ENCODE data around the gene EMSY. TPM values are rescaled to one million over a fixed set of nuclear protein-coding genes. Genes with fewer than 3 reads are reported as not detected.

EMSY gene
- total and polyA plus RNA-seq, 11 donors = 5.8 to 37.6 (median 16.6) TPM

- intact Hi-C loops (cut with DNase I) = no loop called here
- H3K9me3 ChIP-seq = no peaks in the 10 kb centered on the region
- TF ChIP-seq, protein P1, sequence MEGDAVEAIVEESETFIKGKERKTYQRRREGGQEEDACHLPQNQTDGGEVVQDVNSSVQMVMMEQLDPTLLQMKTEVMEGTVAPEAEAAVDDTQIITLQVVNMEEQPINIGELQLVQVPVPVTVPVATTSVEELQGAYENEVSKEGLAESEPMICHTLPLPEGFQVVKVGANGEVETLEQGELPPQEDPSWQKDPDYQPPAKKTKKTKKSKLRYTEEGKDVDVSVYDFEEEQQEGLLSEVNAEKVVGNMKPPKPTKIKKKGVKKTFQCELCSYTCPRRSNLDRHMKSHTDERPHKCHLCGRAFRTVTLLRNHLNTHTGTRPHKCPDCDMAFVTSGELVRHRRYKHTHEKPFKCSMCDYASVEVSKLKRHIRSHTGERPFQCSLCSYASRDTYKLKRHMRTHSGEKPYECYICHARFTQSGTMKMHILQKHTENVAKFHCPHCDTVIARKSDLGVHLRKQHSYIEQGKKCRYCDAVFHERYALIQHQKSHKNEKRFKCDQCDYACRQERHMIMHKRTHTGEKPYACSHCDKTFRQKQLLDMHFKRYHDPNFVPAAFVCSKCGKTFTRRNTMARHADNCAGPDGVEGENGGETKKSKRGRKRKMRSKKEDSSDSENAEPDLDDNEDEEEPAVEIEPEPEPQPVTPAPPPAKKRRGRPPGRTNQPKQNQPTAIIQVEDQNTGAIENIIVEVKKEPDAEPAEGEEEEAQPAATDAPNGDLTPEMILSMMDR (IDR thresholded peaks at IDR 0.05) = no peak
- no peak for TF ChIP-seq POLR2A (IDR thresholded peaks at IDR 0.05)
- peaks cover 0 to 100% (median 77%) of the 10 kb centered on the region in 9 donors for H3K36me3 ChIP-seq
- no peak overlapping the region for H3K27ac ChIP-seq
- ATAC-seq = no peak
- H3K27me3 ChIP-seq = no peaks in the 10 kb centered on the region
- H3K4me3 ChIP-seq = no peak overlapping the region
- peaks cover 0 to 4% (median 0%) of the 10 kb centered on the region in 12 donors for H3K4me1 ChIP-seq
- DNase-seq = no peak
These were observed 24.3 kb downstream of the EMSY start for GRCh38 chr11:76469141-76469540.

- intact Hi-C loops (cut with DNase I) = no loop called here
- H3K4me1 ChIP-seq = peaks cover 0 to 4% (median 0%) of the 10 kb centered on the region in 12 donors
- no peak overlapping the region for H3K27ac ChIP-seq
- no peak for DNase-seq
- no peak for ATAC-seq
- H3K4me3 ChIP-seq = no peak overlapping the region
- peaks cover 0 to 100% (median 79%) of the 10 kb centered on the region in 9 donors for H3K36me3 ChIP-seq
- TF ChIP-seq POLR2A (IDR thresholded peaks at IDR 0.05) = no peak
- H3K9me3 ChIP-seq = no peaks in the 10 kb centered on the region
- H3K27me3 ChIP-seq = no peaks in the 10 kb centered on the region
These were observed 26.6 kb downstream of the EMSY start for GRCh38 chr11:76471382-76471781.

GRCh38 chr11:76480241-76480640 lies 35.4 kb downstream of the EMSY start:
- Histone ChIP-seq H3K27ac (no peak overlapping the region), H3K9me3 (no peaks in the 10 kb centered on the region), H3K4me1 (no peaks in the 10 kb centered on the region), H3K4me3 (no peak overlapping the region), H3K36me3 (peaks cover 0 to 52% (median 37%) of the 10 kb centered on the region in 9 donors), H3K27me3 (no peaks in the 10 kb centered on the region)
- 95 to 100% (median 97%) methylated on average over 3 of the region's 3 CpGs for WGBS, 4 donors
- intact Hi-C loops (cut with DNase I) = no loop called here
- TF ChIP-seq, protein P1 (IDR thresholded peaks at IDR 0.05) = no peak
- no peak for TF ChIP-seq POLR2A (IDR thresholded peaks at IDR 0.05)
- DNase-seq = no peak
- no peak for ATAC-seq

GRCh38 chr11:76491644-76492043 lies 46.8 kb downstream of the EMSY start:
- Histone ChIP-seq H3K4me1 (peaks cover 0 to 4% (median 0%) of the 10 kb centered on the region in 12 donors), H3K4me3 (no peak overlapping the region), H3K27ac (no peak overlapping the region), H3K9me3 (no peaks in the 10 kb centered on the region), H3K36me3 (peaks cover 0 to 56% (median 29%) of the 10 kb centered on the region in 9 donors), H3K27me3 (no peaks in the 10 kb centered on the region)
- intact Hi-C loops (cut with DNase I) = no loop called here
- ATAC-seq = no peak
- 94 to 96% (median 95%) methylated on average over 5 of the region's 5 CpGs for WGBS, 4 donors
- no peak for DNase-seq
- TF ChIP-seq, protein P1 (IDR thresholded peaks at IDR 0.05) = no peak
- TF ChIP-seq POLR2A (IDR thresholded peaks at IDR 0.05) = no peak

DNA sequence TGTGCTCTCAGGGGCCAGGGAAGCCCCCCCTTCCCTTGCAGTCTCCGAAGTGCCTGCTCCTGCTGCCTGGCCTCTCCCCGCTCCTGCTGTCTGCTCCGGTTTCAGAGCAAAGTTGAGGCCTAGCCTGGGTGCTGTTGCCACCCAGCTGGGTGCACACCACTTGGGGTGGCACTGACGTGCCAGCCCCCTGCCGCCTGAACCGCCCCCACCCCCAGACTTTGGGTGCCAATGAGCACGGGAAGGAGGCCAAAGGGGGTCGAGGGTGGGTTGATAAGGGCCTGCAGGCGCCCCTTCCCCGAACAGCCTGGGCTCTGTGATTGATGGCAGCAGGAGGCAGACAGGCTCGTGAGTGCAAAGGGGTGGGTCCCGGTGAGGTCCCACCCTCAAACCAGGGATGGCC lies 48.2 kb downstream of the EMSY start:
- H3K4me3 ChIP-seq = no peak overlapping the region
- intact Hi-C loops (cut with DNase I) = no loop called here
- DNase-seq (no peak), ATAC-seq (peak in 1 of 4 donors; percentile 15)
- WGBS, 4 donors = 92 to 95% (median 92%) methylated on average over 6 to 12 of the region's 12 CpGs; no CpG with 5 or more reads in 1 of the 4 donors
- H3K4me1 ChIP-seq = peaks cover 0 to 4% (median 0%) of the 10 kb centered on the region in 12 donors
- H3K27ac ChIP-seq = no peak overlapping the region
- no peaks in the 10 kb centered on the region for H3K27me3 ChIP-seq
- H3K9me3 ChIP-seq = no peaks in the 10 kb centered on the region
- peaks cover 0 to 66% (median 41%) of the 10 kb centered on the region in 9 donors for H3K36me3 ChIP-seq
- no peak for TF ChIP-seq POLR2A (IDR thresholded peaks at IDR 0.05)
- TF ChIP-seq, protein P1 (IDR thresholded peaks at IDR 0.05) = no peak
